Neural cell (in vitro differentiated cells): ENCODE data around the gene PECR.

Experiments used
- CTCF ChIP-seq: fragments of 450-650 bp; IDR thresholded peaks from 2 replicates; pipeline ENCODE4 v1.5.1; 2014; ENCODE audit warnings: antibody characterized with exemption, mild to moderate bottlenecking, moderate library complexity; ENCODE audit not compliant: poor library complexity, severe bottlenecking
- EZH2 ChIP-seq: fragments of 200-600, 300-800 bp; shearing (Covaris generic), sonication (generic); IDR thresholded peaks from 2 replicates; pipeline ENCODE4 v1.6.1; 2014; ENCODE audit warnings: antibody characterized with exemption, low read length, borderline replicate concordance, mild to moderate bottlenecking; ENCODE audit not compliant: insufficient read depth, poor library complexity, severe bottlenecking
- MXI1 ChIP-seq: fragments of 450-650 bp; conservative IDR thresholded peaks from 2 replicates; pipeline ENCODE4 v1.6.1; 2014; ENCODE audit warnings: antibody characterized with exemption, mild to moderate bottlenecking; ENCODE audit not compliant: poor library complexity, severe bottlenecking
- POLR2AphosphoS5 ChIP-seq: IDR thresholded peaks from 2 replicates; pipeline ENCODE4 v1.6.1; 2012
- RAD21 ChIP-seq: fragments of 450-650 bp; conservative IDR thresholded peaks from 2 replicates; pipeline ENCODE4 v1.6.1; 2014; ENCODE audit warnings: antibody characterized with exemption, mild to moderate bottlenecking, moderate library complexity

- no peak for TF ChIP-seq CTCF
- peak; percentile 85 for TF ChIP-seq MXI1
- no peak for TF ChIP-seq EZH2
- TF ChIP-seq RAD21: no peak
- peak; percentile 97 for TF ChIP-seq POLR2AphosphoS5
Observed at GRCh38 chr2:216108967-216109921, 27.6 kb upstream of the PECR start, which contains the start of gene XRCC5.
